ENCODE data around the gene RNU6-9.

The RNU6-9 gene

DNA sequence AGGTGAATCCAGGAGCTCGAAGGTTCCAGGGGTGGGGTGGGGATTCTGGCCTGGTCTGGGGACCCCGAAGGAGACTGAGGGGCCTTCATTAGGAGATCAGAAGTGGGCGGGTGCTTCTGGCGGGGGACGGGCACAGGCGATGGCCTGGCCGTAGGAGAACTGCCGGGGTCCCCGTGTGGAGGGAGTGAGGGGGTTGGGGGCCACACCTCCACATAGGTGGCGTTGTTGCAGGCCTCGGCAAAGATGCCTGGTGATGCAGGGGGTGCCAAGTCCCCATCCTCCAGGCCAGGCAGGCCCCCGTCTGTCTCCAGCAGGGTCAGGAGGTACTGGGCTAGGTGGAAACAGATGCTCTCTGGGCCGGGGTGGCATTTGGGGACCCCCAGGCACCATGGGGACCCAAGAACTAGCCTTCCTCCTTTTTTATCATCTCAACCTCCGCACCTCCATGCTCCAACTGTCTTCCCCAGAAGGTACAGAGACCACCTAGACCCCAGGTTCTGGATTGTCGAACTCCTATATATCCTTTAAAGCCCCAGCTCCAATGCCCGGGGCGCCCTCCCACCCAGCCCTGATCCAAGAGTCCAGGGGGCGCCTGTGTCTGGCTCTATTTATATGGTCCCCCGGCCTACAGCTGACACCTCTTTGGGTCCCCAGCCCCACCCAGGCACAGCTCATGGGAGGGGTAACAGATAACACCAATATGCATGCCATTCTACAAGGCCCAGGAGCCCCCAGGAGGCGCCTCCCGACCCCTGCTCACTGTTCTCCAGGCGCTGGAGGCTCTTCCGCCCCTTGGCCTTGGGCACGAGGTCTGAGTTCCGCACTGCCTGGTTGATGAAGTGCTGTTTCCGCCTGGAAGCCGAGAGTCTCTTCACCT is 8.2 kb downstream of the RNU6-9 start:
- ChIA-PET POLR2A (no interaction called here), CTCF (interaction anchor here (0.6 to 1.4 kb wide), 2 partner anchors 21 to 132 kb away, joined by 3 read pairs; no protein-coding TSS in a partner anchor)
- DNase-seq (ENCODE audit: low read depth, low spot score) = no peak
- TF ChIP-seq, protein P1, sequence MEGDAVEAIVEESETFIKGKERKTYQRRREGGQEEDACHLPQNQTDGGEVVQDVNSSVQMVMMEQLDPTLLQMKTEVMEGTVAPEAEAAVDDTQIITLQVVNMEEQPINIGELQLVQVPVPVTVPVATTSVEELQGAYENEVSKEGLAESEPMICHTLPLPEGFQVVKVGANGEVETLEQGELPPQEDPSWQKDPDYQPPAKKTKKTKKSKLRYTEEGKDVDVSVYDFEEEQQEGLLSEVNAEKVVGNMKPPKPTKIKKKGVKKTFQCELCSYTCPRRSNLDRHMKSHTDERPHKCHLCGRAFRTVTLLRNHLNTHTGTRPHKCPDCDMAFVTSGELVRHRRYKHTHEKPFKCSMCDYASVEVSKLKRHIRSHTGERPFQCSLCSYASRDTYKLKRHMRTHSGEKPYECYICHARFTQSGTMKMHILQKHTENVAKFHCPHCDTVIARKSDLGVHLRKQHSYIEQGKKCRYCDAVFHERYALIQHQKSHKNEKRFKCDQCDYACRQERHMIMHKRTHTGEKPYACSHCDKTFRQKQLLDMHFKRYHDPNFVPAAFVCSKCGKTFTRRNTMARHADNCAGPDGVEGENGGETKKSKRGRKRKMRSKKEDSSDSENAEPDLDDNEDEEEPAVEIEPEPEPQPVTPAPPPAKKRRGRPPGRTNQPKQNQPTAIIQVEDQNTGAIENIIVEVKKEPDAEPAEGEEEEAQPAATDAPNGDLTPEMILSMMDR (IDR thresholded peaks at IDR 0.05; ENCODE audit: insufficient read depth, low read length, missing control alignments) = no peak
- H3K4me3 ChIP-seq (ENCODE audit: low read depth, low read length) = no peak overlapping the region

DNA sequence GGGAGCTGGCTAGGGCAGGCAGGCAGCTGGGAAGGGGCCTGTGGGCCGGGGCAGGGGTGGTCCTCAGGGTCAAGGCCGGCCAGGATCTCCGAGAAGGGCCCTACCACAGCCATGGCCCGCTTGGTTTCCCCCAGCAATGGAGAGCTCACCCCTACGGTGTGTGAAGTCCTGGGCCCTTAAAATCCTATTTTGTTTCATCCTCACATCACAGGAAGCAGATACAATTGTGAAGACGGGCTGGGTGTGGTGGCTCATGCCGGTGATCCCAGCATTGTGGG is 8.7 kb downstream of the RNU6-9 start:
- TF ChIP-seq, protein P1 (IDR thresholded peaks at IDR 0.05; ENCODE audit: insufficient read depth, low read length, missing control alignments) = no peak
- ChIA-PET POLR2A (interaction anchor here (0.6 kb wide), 1 partner anchor 104 kb away, joined by 4 read pairs; no protein-coding TSS in a partner anchor), CTCF (interaction anchor here (0.6 to 1.8 kb wide), 5 partner anchors 21 to 132 kb away, joined by 3 to 5 read pairs (median 3); partner anchors contain the start of gene CFD)
- no peak for DNase-seq (ENCODE audit: low read depth, low spot score)
- no peak overlapping the region for H3K4me3 ChIP-seq (ENCODE audit: low read depth, low read length)

DNA sequence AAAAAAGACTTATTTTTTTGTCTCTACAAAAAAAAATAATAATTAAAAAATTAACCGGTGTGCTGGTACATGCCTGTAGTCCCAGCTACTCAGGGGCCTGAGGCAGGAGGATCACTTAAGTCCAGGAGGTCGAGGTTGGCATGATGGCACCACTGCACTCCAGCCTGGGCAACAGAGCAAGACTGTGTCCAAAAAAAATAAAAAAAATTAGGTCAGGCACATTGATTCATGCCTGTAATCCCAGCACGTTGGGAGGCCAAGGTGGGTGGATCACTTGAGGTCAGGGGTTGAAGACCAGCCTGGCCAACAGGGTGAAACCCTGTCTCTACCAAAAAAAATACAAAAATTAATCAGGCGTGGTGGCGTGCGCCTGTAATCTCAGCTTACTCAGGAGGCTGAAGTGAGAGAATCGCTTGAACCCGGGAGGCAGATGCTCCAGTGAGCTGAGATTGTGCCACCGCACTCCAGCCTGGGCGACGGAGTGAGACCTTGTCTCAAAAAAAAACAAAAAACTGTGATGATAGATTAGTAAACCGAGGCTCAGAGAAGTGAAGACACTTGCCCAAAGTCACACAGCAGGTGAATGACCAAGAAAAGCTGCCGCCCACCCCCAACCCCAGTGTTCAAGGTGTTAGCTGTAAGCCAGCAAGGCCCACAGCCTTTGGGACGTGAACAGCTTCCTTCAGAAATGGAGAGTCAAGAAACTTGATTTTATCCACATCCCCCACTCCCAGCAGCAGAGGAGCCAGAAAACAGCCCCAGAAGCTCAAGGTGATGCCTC is 9.4 kb downstream of the RNU6-9 start:
- TF ChIP-seq, protein P1 (IDR thresholded peaks at IDR 0.05; ENCODE audit: insufficient read depth, low read length, missing control alignments) = no peak
- CTCF ChIA-PET = interaction anchor here (0.6 to 1.8 kb wide), 8 partner anchors 15 to 133 kb away, joined by 3 to 5 read pairs (median 3); partner anchors contain the start of gene CFD
- no peak for DNase-seq (ENCODE audit: low read depth, low spot score)
- no peak overlapping the region for H3K4me3 ChIP-seq (ENCODE audit: low read depth, low read length)
- POLR2A ChIA-PET = interaction anchor here (0.6 to 0.9 kb wide), 2 partner anchors 86 to 104 kb away, joined by 3 to 4 read pairs; no protein-coding TSS in a partner anchor

DNA sequence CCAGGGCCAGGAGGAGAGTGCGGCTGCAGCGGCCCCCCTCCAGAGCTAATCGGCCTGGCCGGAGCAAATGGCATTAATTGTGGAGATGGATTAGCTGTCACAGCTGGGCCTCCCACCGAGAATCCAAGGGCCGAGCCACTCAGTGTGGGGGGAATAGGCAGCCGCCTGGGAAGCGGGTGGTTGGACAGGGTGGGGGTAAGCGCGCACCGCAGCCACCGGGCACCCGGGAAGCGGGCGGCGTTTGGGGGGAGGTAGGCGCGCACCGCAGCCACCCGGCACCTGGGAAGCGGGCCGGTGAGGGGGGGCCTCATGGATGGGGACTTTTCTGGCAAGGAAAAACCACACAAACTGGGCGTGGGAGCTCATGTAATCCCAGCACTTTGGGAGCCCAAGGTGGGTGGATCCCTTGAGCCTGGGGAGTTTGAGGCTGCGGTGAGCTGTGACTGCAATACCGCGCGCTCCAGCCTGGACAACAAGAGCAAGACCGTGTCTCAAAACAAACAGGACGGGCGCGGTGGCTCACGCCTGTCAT is 10.0 kb downstream of the RNU6-9 start:
- TF ChIP-seq, protein P1 (IDR thresholded peaks at IDR 0.05; ENCODE audit: insufficient read depth, low read length, missing control alignments) = no peak
- CTCF ChIA-PET = interaction anchor here (0.7 to 1.8 kb wide), 7 partner anchors 15 to 134 kb away, joined by 3 to 5 read pairs (median 3); partner anchors contain the start of gene CFD
- POLR2A ChIA-PET = interaction anchor here (0.9 kb wide), 1 partner anchor 85 kb away, joined by 3 read pairs; no protein-coding TSS in a partner anchor
- DNase-seq (ENCODE audit: low read depth, low spot score) = no peak
- H3K4me3 ChIP-seq (ENCODE audit: low read depth, low read length) = no peak overlapping the region

DNA sequence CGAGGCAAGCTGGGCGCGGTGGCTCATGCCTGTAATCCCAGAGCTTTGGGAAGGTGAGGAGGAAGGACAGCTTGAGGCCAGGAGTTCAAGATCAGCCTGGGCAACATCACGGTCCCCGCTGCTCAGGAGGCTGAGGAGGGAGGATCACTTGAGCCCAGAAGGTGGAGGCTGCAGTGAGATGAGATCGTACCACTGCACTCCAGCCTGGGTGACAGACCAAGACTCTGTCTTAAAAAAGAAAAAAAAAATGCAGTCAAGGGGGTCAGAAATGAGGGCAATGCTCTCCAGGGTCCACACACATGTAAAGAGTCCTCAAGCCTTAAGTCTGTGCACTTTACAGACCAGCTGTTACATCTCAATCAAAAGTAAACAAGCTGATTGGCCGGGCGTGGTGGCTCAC is 11.3 kb downstream of the RNU6-9 start:
- TF ChIP-seq, protein P1 (IDR thresholded peaks at IDR 0.05; ENCODE audit: insufficient read depth, low read length, missing control alignments) = no peak
- no peak overlapping the region for H3K4me3 ChIP-seq (ENCODE audit: low read depth, low read length)
- ChIA-PET CTCF (no interaction called here), POLR2A (no interaction called here)
- DNase-seq (ENCODE audit: low read depth, low spot score) = no peak

Data from AG04449 (cell line).